Measurements from ENCODE around the gene LHB.
"Not testable (repeated sequence)": the region's sequence is repeated elsewhere in the genome, so short reads cannot be mapped to it uniquely, and the experiment has no call there.

Gene LHB

GRCh38 chr19:49038111-49038510 is 21.2 kb upstream of the LHB start:
- not testable (repeated sequence) for DNase-seq (ENCODE audit: low read depth in 2 of 2)

- DNase-seq (ENCODE audit: low read depth in 2 of 2), result not testable (repeated sequence)
Observed at GRCh38 chr19:49036815-49037214, 19.9 kb upstream of the LHB start, which contains the start of gene CGB1. TSS of gene CGB1 (minus strand) at chr19:49036895. CDS start at chr19:49036711, 184 bp downstream.

- DNase-seq (ENCODE audit: low read depth in 2 of 2), result peak in 1 of 2 donors; percentile 25
Observed at GRCh38 chr19:49031642-49032301, 14.9 kb upstream of the LHB start, which contains the start of gene CGB2. TSS of gene CGB2 (plus strand) at chr19:49031890. CDS start at chr19:49032096, 206 bp downstream.

GRCh38 chr19:49030323-49030722 is 13.4 kb upstream of the LHB start:
- not testable (repeated sequence) for DNase-seq (ENCODE audit: low read depth in 2 of 2)

GRCh38 chr19:49029749-49030148 is 12.9 kb upstream of the LHB start:
- not testable (repeated sequence) for DNase-seq (ENCODE audit: low read depth in 2 of 2)

- not testable (repeated sequence) for DNase-seq (ENCODE audit: low read depth in 2 of 2)
Observed at GRCh38 chr19:49028686-49029085, 11.8 kb upstream of the LHB start.

GRCh38 chr19:49025599-49025998 is 8.7 kb upstream of the LHB start:
- not testable (repeated sequence) for DNase-seq (ENCODE audit: low read depth in 2 of 2)

- not testable (repeated sequence) for DNase-seq (ENCODE audit: low read depth in 2 of 2)
Observed at GRCh38 chr19:49025088-49025487, 8.2 kb upstream of the LHB start.

GRCh38 chr19:49024233-49024632 is 7.3 kb upstream of the LHB start, which contains the start of gene CGB3:
TSS of gene CGB3 (minus strand) at chr19:49024333. CDS start at chr19:49023971, 362 bp downstream.
- DNase-seq (ENCODE audit: low read depth in 2 of 2), result not testable (repeated sequence)

- DNase-seq (ENCODE audit: low read depth in 2 of 2), result no peak
Observed at GRCh38 chr19:49022116-49022515, 5.2 kb upstream of the LHB start.

- DNase-seq (ENCODE audit: low read depth in 2 of 2), result no peak
Observed at GRCh38 chr19:49020931-49021895, 4.3 kb upstream of the LHB start.

- DNase-seq (ENCODE audit: low read depth in 2 of 2), result no peak
Observed at GRCh38 chr19:49020342-49020741, 3.5 kb upstream of the LHB start.

GRCh38 chr19:49019242-49019932 is 2.5 kb upstream of the LHB start:
- peak; percentile 27 to 50 for DNase-seq (ENCODE audit: low read depth in 2 of 2)

GRCh38 chr19:49018388-49019241 is 1.7 kb upstream of the LHB start:
- not testable (repeated sequence) for DNase-seq (ENCODE audit: low read depth in 2 of 2)

GRCh38 chr19:49017666-49018351 is 918 bp upstream of the LHB start:
- DNase-seq (ENCODE audit: low read depth in 2 of 2), result peak; percentile 42 to 43

GRCh38 chr19:49016067-49016839 is 638 bp downstream of the LHB start:
- DNase-seq (ENCODE audit: low read depth in 2 of 2), result no peak

- DNase-seq (ENCODE audit: low read depth in 2 of 2), result no peak
Observed at GRCh38 chr19:49014870-49015255, 2.0 kb downstream of the LHB start.

GRCh38 chr19:49014123-49014869 is 2.6 kb downstream of the LHB start:
- DNase-seq (ENCODE audit: low read depth in 2 of 2), result no peak

- no peak for DNase-seq (ENCODE audit: low read depth in 2 of 2)
Observed at GRCh38 chr19:49011194-49011593, 5.7 kb downstream of the LHB start.
